ENCODE results near the gene SLC35B2.

DNA sequence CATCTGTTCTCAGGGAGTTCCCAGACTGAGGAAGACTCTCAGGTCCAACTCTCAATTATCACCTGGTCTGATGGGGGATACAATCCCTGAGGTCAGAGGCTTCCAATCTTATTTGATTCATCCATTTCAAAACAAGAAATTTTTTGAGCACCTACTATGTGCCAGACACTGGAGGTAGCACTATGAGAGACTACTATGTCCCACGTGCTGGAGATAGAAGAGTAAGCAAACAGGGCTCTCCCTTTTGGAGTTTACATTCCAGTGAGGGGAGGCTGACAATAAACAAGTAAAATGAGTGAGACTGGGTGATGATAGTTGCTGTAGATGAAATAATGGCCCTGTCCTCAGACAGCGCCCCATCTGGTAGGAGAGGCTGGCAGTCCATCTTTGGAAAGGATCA lies 29.4 kb upstream of the SLC35B2 start:
- no peak for TF ChIP-seq MXI1 (IDR thresholded peaks at IDR 0.05; ENCODE audit: low read depth, low read length)
- TF ChIP-seq, protein P1, sequence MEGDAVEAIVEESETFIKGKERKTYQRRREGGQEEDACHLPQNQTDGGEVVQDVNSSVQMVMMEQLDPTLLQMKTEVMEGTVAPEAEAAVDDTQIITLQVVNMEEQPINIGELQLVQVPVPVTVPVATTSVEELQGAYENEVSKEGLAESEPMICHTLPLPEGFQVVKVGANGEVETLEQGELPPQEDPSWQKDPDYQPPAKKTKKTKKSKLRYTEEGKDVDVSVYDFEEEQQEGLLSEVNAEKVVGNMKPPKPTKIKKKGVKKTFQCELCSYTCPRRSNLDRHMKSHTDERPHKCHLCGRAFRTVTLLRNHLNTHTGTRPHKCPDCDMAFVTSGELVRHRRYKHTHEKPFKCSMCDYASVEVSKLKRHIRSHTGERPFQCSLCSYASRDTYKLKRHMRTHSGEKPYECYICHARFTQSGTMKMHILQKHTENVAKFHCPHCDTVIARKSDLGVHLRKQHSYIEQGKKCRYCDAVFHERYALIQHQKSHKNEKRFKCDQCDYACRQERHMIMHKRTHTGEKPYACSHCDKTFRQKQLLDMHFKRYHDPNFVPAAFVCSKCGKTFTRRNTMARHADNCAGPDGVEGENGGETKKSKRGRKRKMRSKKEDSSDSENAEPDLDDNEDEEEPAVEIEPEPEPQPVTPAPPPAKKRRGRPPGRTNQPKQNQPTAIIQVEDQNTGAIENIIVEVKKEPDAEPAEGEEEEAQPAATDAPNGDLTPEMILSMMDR (IDR thresholded peaks at IDR 0.05 in 2 of 3, conservative IDR thresholded peaks at IDR 0.05 in 1 of 3; ENCODE audit: insufficient read depth in 2 of 3, low read depth in 1 of 3, low read length in 3 of 3): peak in 1 of 3 experiments; percentile 7; a peak in 1 of 6 replicates
- TF ChIP-seq FOXJ3 (CRISPR knock-in tag; IDR thresholded peaks at IDR 0.05): no peak
- no peak for TF ChIP-seq KLF10 (CRISPR knock-in tag; IDR thresholded peaks at IDR 0.05)
- TF ChIP-seq TEAD2 (tag; IDR thresholded peaks at IDR 0.05): no peak
- TF ChIP-seq, protein P2, sequence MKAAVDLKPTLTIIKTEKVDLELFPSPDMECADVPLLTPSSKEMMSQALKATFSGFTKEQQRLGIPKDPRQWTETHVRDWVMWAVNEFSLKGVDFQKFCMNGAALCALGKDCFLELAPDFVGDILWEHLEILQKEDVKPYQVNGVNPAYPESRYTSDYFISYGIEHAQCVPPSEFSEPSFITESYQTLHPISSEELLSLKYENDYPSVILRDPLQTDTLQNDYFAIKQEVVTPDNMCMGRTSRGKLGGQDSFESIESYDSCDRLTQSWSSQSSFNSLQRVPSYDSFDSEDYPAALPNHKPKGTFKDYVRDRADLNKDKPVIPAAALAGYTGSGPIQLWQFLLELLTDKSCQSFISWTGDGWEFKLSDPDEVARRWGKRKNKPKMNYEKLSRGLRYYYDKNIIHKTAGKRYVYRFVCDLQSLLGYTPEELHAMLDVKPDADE (conservative IDR thresholded peaks at IDR 0.05; ENCODE audit: control insufficient read depth, low read depth, low read length): no peak
- TF ChIP-seq ZNF274 (IDR thresholded peaks at IDR 0.05; ENCODE audit: borderline replicate concordance, low read depth, low read length): no peak
- TF ChIP-seq ZNF695 (CRISPR knock-in tag; IDR thresholded peaks at IDR 0.05): no peak

All from K562 (cell line).